ENCODE results near the gene SLCO1B3.

DNA sequence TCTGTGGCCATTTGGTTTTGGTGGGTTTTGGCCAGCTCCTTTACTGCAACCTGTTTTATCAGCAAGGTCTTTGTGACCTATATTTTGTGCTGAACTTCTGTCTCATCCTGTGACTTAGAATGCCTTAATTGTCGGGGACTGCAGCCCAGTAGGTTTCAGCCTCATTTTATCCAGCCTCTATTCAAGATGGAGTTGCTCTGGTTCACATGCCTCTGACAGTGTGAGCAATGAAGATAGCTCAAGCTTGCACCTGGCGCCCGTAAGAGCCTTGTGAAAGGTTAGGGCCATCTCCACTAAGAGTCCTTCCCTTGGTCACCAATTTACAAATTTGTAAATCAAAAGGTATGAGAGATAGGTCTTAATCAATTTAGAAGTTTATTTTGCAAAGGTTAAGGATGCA is 19.4 kb downstream of the SLCO1B3 start:
- TF ChIP-seq, protein P1, sequence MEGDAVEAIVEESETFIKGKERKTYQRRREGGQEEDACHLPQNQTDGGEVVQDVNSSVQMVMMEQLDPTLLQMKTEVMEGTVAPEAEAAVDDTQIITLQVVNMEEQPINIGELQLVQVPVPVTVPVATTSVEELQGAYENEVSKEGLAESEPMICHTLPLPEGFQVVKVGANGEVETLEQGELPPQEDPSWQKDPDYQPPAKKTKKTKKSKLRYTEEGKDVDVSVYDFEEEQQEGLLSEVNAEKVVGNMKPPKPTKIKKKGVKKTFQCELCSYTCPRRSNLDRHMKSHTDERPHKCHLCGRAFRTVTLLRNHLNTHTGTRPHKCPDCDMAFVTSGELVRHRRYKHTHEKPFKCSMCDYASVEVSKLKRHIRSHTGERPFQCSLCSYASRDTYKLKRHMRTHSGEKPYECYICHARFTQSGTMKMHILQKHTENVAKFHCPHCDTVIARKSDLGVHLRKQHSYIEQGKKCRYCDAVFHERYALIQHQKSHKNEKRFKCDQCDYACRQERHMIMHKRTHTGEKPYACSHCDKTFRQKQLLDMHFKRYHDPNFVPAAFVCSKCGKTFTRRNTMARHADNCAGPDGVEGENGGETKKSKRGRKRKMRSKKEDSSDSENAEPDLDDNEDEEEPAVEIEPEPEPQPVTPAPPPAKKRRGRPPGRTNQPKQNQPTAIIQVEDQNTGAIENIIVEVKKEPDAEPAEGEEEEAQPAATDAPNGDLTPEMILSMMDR (IDR thresholded peaks at IDR 0.05; ENCODE audit: extremely low read depth in 1 of 2, insufficient read depth in 1 of 2, low read depth in 1 of 2, low read length in 2 of 2) = no peak
- TF ChIP-seq POLR2A (IDR thresholded peaks at IDR 0.05; ENCODE audit: low read depth, low read length) = no peak
- no peak for TF ChIP-seq EZH2 (IDR thresholded peaks at IDR 0.05; ENCODE audit: borderline replicate concordance, low read depth, low read length, severe bottlenecking)
- no peak for TF ChIP-seq POLR2AphosphoS5 (IDR thresholded peaks at IDR 0.05; ENCODE audit: insufficient read depth, low read depth, low read length)
- TF ChIP-seq JUN (IDR thresholded peaks at IDR 0.05; ENCODE audit: borderline replicate concordance, insufficient read depth, insufficient read length, low read depth) = no peak
- TF ChIP-seq MYC (IDR thresholded peaks at IDR 0.05; ENCODE audit: low read depth, low read length) = no peak
- TF ChIP-seq, protein P2, sequence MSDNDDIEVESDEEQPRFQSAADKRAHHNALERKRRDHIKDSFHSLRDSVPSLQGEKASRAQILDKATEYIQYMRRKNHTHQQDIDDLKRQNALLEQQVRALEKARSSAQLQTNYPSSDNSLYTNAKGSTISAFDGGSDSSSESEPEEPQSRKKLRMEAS (IDR thresholded peaks at IDR 0.05; ENCODE audit: insufficient read depth, insufficient read length) = no peak
- no peak for TF ChIP-seq GATA2 (IDR thresholded peaks at IDR 0.05; ENCODE audit: insufficient read depth, insufficient read length, low read depth, low read length)
- TF ChIP-seq FOS (IDR thresholded peaks at IDR 0.05; ENCODE audit: borderline replicate concordance, insufficient read depth, low read length) = no peak

Measured in endothelial cell of umbilical vein (primary cell).